ENCODE data around the gene CCDC92.

Gene CCDC92

DNA sequence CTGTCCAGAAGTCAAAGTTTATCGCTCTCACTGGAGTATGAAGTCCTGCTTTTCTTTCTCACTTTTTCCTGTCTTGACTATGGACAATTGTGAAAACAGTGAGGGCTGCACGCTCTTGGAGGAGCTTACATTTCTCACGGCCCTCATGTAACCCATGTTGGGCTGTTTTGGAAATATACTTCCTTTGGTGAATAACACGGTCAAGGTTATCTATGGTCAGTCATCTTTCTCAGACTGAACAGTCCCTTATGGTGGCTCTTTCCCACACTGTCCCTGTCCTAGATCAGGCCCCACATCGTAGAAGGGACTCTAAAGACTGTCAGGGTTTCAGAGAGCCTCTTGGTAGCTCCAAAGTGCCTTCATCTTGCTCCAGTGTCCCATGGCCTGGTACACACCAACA lies 7.2 kb downstream of the CCDC92 start:
- Histone ChIP-seq H3K4me3 (ENCODE audit: low read length) (no peak overlapping the region), H3K36me3 (ENCODE audit: control insufficient read depth, insufficient read depth, low read length) (no peaks in the 10 kb centered on the region), H3K4me1 (ENCODE audit: control insufficient read depth, insufficient read depth, low read length) (peaks cover 10% of the 10 kb centered on the region), H3K27me3 (ENCODE audit: control insufficient read depth, insufficient read depth, low read length) (no peaks in the 10 kb centered on the region), H3K9ac (ENCODE audit: low read length) (no peak overlapping the region), H3K9me3 (ENCODE audit: control insufficient read depth, low read length) (no peaks in the 10 kb centered on the region)

DNA sequence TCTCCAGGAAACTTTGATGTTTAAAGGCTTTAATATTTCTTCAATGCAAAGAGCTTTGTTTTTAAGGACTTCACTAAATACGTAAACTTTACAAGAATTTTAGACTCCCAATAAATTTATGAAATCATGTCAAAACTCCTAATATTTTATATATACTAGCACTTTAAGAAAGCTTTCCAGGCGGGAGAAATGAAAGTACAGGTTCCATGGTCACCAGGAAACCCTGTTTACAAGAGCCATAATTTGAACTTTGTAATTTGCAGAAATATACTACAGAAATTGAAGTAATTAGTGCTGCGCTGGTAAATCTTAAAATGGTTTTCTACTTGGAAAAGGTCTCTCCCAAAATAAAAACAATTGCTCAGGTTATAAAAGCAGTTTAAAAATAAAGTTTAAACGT lies 8.8 kb downstream of the CCDC92 start:
- H3K27me3 ChIP-seq (ENCODE audit: control insufficient read depth, insufficient read depth, low read length): no peaks in the 10 kb centered on the region
- H3K36me3 ChIP-seq (ENCODE audit: control insufficient read depth, insufficient read depth, low read length): no peaks in the 10 kb centered on the region
- no peak overlapping the region for H3K9ac ChIP-seq (ENCODE audit: low read length)
- peaks cover 10% of the 10 kb centered on the region for H3K4me1 ChIP-seq (ENCODE audit: control insufficient read depth, insufficient read depth, low read length)
- H3K4me3 ChIP-seq (ENCODE audit: low read length): no peak overlapping the region
- no peaks in the 10 kb centered on the region for H3K9me3 ChIP-seq (ENCODE audit: control insufficient read depth, low read length)

DNA sequence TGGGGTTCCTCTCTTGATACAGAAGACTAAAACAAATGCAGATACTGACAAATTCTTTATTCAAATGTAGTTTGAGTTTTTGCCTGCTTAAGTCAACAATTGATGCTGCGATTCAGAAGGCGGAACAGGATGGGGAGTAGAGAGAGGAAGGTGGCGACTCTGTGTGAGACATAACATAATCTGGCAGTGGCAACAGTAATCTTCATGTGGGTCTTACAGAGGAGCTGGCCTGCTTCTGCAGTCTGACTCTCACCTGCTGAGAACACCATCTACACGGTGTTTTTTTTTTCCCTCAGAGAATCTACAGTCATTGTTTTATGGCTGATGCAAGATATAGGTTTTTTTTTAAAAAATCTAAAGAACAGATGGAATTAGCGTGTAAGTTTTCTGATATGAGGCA lies 10.1 kb downstream of the CCDC92 start:
- Histone ChIP-seq H3K9me3 (ENCODE audit: control insufficient read depth, low read length) (no peaks in the 10 kb centered on the region), H3K27me3 (ENCODE audit: control insufficient read depth, insufficient read depth, low read length) (no peaks in the 10 kb centered on the region), H3K4me3 (ENCODE audit: low read length) (no peak overlapping the region), H3K4me1 (ENCODE audit: control insufficient read depth, insufficient read depth, low read length) (peaks cover 10% of the 10 kb centered on the region), H3K36me3 (ENCODE audit: control insufficient read depth, insufficient read depth, low read length) (no peaks in the 10 kb centered on the region), H3K9ac (ENCODE audit: low read length) (no peak overlapping the region)

DNA sequence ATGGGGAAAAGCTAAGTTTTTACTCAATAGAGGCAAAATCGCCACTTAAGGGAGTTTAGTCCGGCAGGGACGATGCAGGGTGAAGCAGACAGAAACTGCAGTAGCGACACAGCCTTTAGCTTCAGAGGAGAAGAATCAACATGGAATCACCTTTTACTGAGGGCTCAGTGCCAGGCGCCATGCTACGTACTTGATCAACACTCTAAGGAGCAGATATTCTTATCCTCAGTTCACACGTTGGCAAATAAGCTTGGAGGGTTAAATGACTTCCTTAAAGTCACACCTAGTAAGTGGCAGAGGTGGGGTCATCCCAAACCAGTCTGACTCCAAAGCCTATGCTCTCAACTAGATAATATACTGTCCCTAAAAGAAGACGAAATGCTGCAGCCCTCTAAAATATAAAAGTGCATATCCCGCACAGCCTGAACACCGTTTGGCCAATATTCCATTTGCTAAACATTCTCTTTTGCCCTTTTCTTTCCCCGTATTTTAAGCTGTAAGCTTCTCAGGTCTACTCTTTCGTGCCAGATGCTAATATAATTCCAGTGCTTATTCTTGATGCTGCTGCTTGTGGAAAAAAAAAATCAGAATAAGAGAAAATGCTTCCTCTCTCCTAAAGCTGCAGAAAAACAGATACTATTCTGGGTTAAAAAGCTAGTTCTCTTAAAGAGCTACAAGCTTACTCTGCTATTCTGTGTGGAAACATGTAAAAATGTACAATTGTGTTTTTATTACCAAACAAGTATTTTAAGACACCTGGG lies 10.9 kb downstream of the CCDC92 start:
- no peaks in the 10 kb centered on the region for H3K27me3 ChIP-seq (ENCODE audit: control insufficient read depth, insufficient read depth, low read length)
- peaks cover 10% of the 10 kb centered on the region for H3K4me1 ChIP-seq (ENCODE audit: control insufficient read depth, insufficient read depth, low read length)
- no peaks in the 10 kb centered on the region for H3K36me3 ChIP-seq (ENCODE audit: control insufficient read depth, insufficient read depth, low read length)
- H3K4me3 ChIP-seq (ENCODE audit: low read length): no peak overlapping the region
- H3K9ac ChIP-seq (ENCODE audit: low read length): no peak overlapping the region
- H3K9me3 ChIP-seq (ENCODE audit: control insufficient read depth, low read length): no peaks in the 10 kb centered on the region

DNA sequence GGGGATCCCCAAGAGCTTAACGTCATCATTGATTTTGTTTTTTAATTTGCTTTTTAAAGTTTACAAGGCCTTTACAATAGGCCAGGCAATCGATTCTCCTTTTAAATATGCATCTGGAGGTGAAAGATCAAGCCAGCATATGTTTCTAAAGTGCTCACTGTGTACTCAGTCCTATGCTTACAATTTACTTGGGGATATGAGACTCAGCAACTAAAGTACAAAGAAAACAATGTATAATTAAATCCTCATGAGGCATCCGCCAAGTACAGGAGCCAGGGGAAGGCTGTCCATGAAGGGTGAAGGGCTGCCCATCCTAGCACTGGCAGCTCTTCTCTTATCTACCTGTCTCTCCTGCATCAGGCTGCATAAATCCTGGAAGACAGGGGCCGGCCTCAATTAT lies 11.8 kb downstream of the CCDC92 start:
- Histone ChIP-seq H3K27me3 (ENCODE audit: control insufficient read depth, insufficient read depth, low read length) (no peaks in the 10 kb centered on the region), H3K4me3 (ENCODE audit: low read length) (no peak overlapping the region), H3K9ac (ENCODE audit: low read length) (no peak overlapping the region), H3K4me1 (ENCODE audit: control insufficient read depth, insufficient read depth, low read length) (peaks cover 10% of the 10 kb centered on the region), H3K36me3 (ENCODE audit: control insufficient read depth, insufficient read depth, low read length) (no peaks in the 10 kb centered on the region), H3K9me3 (ENCODE audit: control insufficient read depth, low read length) (no peaks in the 10 kb centered on the region)

DNA sequence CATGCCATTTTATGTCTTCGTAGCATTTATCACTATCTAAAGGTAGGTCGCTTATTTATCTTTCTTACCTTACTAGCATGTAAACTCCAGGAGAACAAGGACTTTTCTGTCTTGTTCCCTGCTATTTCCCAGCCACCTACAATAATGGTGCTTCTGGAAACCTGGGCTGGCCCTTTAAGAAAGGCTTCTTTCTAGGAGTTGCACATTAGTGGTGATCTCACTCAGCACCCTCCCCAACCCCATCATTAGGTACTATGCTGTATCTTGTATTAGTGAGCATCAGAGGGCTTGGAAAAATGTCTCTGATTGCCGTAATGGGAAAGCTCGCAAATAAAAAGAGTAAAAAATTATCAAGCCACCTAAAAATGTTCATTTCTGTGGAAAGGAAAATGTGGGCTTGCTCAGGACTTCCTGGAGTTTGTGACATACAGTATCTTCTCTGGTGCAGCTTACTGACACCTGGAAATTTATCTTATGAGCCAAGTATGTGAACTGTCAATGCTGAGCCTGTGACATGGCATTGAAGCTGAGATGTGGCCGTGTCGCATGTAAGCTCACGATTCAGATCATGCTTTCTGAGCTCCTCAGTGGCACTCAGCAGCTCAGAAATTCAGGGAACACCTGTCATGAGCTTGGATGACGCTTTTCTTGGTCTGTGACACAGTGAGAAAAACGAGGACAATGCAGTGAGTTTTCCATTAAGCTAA lies 12.4 kb downstream of the CCDC92 start:
- Histone ChIP-seq H3K9ac (ENCODE audit: low read length) (no peak overlapping the region), H3K4me3 (ENCODE audit: low read length) (no peak overlapping the region), H3K4me1 (ENCODE audit: control insufficient read depth, insufficient read depth, low read length) (peaks cover 10% of the 10 kb centered on the region), H3K9me3 (ENCODE audit: control insufficient read depth, low read length) (no peaks in the 10 kb centered on the region), H3K27me3 (ENCODE audit: control insufficient read depth, insufficient read depth, low read length) (no peaks in the 10 kb centered on the region), H3K36me3 (ENCODE audit: control insufficient read depth, insufficient read depth, low read length) (no peaks in the 10 kb centered on the region)

DNA sequence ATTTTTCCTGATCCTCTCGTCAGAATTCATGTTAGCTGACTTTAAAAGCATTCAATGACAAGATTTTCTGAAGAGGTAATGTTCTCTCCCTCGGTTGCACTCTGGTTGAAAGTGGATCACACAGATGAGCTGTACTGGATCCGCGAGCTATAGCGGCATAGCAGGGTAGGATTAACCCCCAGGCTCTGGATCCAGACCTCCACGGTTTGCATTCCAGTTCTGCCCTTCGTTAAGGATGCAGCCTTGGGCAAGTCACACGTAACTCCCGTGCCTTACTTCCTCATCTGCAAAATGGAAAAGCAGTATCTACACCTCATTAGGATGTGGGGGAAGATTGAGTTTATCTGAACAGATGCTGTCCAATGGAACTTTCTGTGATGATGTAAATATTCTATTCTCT lies 13.8 kb downstream of the CCDC92 start:
- Histone ChIP-seq H3K4me3 (ENCODE audit: low read length) (no peak overlapping the region), H3K9ac (ENCODE audit: low read length) (no peak overlapping the region), H3K4me1 (ENCODE audit: control insufficient read depth, insufficient read depth, low read length) (peaks cover 10% of the 10 kb centered on the region), H3K36me3 (ENCODE audit: control insufficient read depth, insufficient read depth, low read length) (no peaks in the 10 kb centered on the region), H3K9me3 (ENCODE audit: control insufficient read depth, low read length) (no peaks in the 10 kb centered on the region), H3K27me3 (ENCODE audit: control insufficient read depth, insufficient read depth, low read length) (no peaks in the 10 kb centered on the region)

DNA sequence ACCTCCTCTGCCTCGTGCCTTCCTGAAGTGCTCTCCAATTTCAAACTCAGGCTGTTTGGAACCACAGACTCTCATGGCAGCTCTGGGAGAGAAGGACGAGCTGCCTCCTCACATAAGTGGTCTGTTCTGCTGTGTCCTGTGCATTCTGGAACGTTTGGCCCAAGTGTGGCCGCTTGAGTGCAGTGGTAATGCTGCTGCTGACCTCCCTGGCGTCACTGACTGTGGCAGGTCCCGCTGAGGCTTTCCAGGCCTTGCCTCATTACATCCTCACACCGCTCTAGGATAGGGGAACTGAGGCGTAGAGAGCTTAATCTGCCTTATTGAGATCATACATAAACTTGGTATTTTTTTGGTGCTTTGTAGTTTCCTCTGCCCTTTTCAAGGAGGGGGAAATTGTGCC lies 14.2 kb downstream of the CCDC92 start:
- H3K9ac ChIP-seq (ENCODE audit: low read length): no peak overlapping the region
- H3K36me3 ChIP-seq (ENCODE audit: control insufficient read depth, insufficient read depth, low read length): no peaks in the 10 kb centered on the region
- no peaks in the 10 kb centered on the region for H3K9me3 ChIP-seq (ENCODE audit: control insufficient read depth, low read length)
- no peaks in the 10 kb centered on the region for H3K27me3 ChIP-seq (ENCODE audit: control insufficient read depth, insufficient read depth, low read length)
- no peak overlapping the region for H3K4me3 ChIP-seq (ENCODE audit: low read length)
- peaks cover 10% of the 10 kb centered on the region for H3K4me1 ChIP-seq (ENCODE audit: control insufficient read depth, insufficient read depth, low read length)

DNA sequence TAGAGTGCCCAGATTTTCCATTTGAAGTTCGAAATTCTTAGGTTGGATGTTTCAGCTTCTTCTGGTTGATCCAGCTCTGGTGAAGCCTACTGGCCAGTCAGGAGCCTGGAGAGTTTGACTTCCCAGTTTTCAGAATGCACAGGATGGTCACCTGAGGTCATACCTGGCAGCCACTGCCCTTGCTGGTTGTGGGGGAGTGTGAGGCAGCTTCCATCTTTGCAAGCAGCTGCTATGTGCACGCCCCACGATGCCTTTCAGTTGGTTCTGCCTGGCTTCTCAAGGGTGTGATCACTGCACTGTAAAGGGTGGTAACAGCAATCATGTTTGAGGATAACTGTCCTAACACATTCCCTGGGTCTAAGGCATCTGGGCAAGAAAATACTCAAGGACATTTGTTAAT lies 15.4 kb downstream of the CCDC92 start:
- H3K27me3 ChIP-seq (ENCODE audit: control insufficient read depth, insufficient read depth, low read length): no peaks in the 10 kb centered on the region
- H3K4me3 ChIP-seq (ENCODE audit: low read length): no peak overlapping the region
- H3K4me1 ChIP-seq (ENCODE audit: control insufficient read depth, insufficient read depth, low read length): peaks cover 18% of the 10 kb centered on the region
- H3K36me3 ChIP-seq (ENCODE audit: control insufficient read depth, insufficient read depth, low read length): no peaks in the 10 kb centered on the region
- no peaks in the 10 kb centered on the region for H3K9me3 ChIP-seq (ENCODE audit: control insufficient read depth, low read length)
- no peak overlapping the region for H3K9ac ChIP-seq (ENCODE audit: low read length)

DNA sequence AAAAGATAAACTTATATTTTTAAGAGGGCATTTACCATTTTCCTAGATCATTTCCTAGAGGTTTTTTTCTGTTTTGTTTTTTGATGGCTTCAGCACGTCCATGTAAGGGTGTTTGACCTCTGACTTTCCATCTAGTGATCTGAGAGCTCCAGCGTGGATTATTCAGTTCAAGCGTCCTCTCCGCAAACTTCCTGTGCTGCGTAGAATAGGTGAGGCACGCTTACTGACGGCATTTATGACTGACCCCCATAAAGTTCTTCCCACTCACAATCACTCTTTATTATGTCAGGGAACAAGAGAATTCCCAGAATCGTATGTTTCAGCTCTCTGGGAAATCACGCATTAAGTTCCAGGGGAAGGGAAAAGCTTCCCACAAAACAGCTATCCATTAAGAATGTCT lies 16.4 kb downstream of the CCDC92 start:
- H3K9me3 ChIP-seq (ENCODE audit: control insufficient read depth, low read length): no peaks in the 10 kb centered on the region
- no peak overlapping the region for H3K9ac ChIP-seq (ENCODE audit: low read length)
- H3K4me1 ChIP-seq (ENCODE audit: control insufficient read depth, insufficient read depth, low read length): peaks cover 18% of the 10 kb centered on the region
- no peak overlapping the region for H3K4me3 ChIP-seq (ENCODE audit: low read length)
- no peaks in the 10 kb centered on the region for H3K36me3 ChIP-seq (ENCODE audit: control insufficient read depth, insufficient read depth, low read length)
- H3K27me3 ChIP-seq (ENCODE audit: control insufficient read depth, insufficient read depth, low read length): no peaks in the 10 kb centered on the region

DNA sequence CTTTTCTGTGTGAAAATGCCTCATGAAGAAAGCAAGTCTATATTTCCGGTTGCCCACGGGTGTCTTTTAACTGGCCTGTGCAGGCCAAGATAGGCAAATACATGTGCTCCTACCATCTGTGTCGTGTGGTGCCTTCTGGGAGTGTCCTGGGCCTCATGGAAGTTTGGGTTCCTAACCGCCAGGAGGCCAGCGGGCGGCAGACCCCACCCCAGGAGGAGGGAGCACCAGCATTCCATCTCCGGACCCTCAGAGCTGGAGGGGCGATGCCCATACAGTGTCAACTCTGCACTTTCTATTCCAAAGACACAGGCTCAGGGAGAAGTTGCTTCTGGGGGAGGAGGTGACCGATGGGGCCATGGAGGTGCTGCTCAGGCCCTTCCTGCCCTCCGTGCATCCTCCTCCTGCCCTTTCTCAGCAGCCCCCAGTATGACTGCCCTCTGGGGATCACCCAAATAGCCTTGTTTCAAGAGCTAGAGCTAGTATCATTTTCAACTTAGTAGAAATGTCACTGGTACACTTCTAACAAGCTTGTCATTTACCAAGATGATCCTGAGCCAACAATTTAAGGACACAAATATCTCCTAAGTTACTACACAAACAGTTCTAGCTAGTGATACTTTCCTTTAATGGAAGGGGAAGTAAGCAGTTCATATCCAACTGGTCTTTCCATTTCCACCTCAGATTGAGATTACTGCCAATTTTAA lies 17.8 kb downstream of the CCDC92 start:
- Histone ChIP-seq H3K9me3 (ENCODE audit: control insufficient read depth, low read length) (no peaks in the 10 kb centered on the region), H3K9ac (ENCODE audit: low read length) (no peak overlapping the region), H3K4me1 (ENCODE audit: control insufficient read depth, insufficient read depth, low read length) (peaks cover 18% of the 10 kb centered on the region), H3K4me3 (ENCODE audit: low read length) (no peak overlapping the region), H3K27me3 (ENCODE audit: control insufficient read depth, insufficient read depth, low read length) (no peaks in the 10 kb centered on the region), H3K36me3 (ENCODE audit: control insufficient read depth, insufficient read depth, low read length) (no peaks in the 10 kb centered on the region)

DNA sequence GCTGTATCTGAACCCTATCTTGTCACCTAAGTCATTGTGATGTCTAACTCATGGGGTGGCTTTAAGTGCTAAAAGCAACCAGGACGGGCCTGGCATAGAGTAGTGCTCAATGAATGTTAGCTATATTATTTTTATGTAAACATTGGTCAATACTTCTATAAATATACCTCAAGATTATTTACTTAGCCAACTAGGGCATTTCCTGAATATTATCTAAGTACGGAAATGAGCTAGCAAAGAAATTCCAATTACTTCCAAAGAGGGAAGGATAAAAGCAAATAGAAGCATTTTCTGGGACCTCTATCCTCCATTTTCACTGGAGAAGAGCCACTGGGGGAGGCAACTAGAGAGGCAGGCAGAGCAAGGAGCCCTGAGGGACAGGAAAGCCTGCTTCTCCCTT lies 20.6 kb downstream of the CCDC92 start:
- Histone ChIP-seq H3K4me3 (ENCODE audit: low read length) (no peak overlapping the region), H3K27me3 (ENCODE audit: control insufficient read depth, insufficient read depth, low read length) (no peaks in the 10 kb centered on the region), H3K36me3 (ENCODE audit: control insufficient read depth, insufficient read depth, low read length) (no peaks in the 10 kb centered on the region), H3K9ac (ENCODE audit: low read length) (no peak overlapping the region), H3K4me1 (ENCODE audit: control insufficient read depth, insufficient read depth, low read length) (peaks cover 25% of the 10 kb centered on the region), H3K9me3 (ENCODE audit: control insufficient read depth, low read length) (no peaks in the 10 kb centered on the region)
